GM18519 (cell line): ENCODE measurements around the gene GPR158.

Experiments
- ATAC-seq: cut with Tn5 transposase; IDR thresholded peaks from one replicate; pipeline ENCODE4 v1.9.1; 2021; ENCODE audit warnings: mild to moderate bottlenecking, moderate library complexity; ENCODE audit not compliant: unreplicated experiment, low FRiP score

The GPR158 gene

GRCh38 chr10:25198151-25198550, 23.4 kb downstream of the GPR158 start:
- ATAC-seq, result no peak

- ATAC-seq, result no peak
Measured at GRCh38 chr10:25206693-25207414, 32.1 kb downstream of the GPR158 start.

- ATAC-seq, result no peak
Measured at GRCh38 chr10:25209618-25210017, 34.8 kb downstream of the GPR158 start.

DNA sequence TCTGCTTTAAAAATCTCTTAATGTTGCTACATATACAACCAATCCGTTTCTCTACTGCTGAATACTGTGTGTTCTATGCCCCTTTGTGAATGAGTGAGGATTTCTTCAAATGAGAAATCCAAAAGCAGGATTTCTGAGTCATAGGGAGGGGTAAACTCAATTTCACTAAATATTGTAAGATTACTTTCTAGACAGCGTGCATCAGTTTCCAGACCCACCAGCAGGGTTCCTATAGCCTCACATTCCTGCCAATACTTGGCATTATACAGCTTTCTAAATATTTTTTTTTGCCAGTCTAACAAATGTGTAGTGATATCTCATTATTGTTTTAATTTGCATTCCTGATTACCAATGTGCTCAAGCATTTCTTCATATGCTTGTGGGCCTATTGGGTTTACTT, 35.5 kb downstream of the GPR158 start:
- ATAC-seq, result no peak

GRCh38 chr10:25220156-25220555, 45.4 kb downstream of the GPR158 start:
- no peak for ATAC-seq

DNA sequence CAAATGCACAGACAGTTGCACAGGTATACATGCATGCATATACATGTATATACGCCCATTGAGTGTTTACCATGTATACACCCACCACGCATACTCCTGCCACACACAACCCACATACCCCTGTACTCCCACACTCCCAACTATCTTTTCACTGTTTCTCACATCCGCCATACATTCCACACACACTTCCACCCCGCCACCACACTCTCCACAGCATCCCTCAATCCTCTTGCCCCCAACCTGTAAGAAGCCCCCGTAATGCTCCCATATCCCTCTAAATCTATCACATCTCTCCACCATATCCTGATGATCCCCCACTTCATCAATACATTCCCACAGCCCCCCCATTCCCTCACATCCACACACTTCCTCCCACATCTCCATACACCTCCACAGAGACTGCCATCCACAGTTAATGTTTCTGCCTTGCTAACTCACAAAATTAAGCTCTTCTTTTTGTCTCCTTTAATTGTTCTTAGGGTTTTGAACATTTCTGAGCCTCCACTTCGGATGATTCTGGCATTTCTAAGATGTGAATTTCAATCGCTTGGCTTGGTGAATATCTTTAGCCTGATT, 47.4 kb downstream of the GPR158 start:
- no peak for ATAC-seq

GRCh38 chr10:25226775-25227682, 52.2 kb downstream of the GPR158 start:
- ATAC-seq, result peak; percentile 46

- no peak for ATAC-seq
Measured at GRCh38 chr10:25231751-25232150, 57.0 kb downstream of the GPR158 start.

DNA sequence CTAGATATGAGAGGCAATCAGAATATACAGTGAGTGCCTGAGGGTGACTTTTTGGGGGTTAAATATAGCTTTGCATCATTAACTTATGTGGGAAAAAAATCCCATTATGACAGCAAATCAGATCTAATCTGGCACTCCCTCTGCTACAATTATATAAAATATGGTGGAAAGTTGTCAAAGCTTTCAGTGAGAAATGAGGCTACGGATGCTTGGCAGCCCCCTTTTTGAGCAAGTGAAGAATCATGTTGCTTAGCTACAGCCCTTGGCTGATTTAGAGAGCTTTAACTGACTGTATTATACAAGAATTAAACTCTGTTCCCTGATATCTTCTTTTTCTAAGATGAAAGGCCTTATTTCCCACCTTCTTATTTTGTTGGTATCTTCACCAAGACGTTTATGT, 57.4 kb downstream of the GPR158 start:
- ATAC-seq, result no peak

DNA sequence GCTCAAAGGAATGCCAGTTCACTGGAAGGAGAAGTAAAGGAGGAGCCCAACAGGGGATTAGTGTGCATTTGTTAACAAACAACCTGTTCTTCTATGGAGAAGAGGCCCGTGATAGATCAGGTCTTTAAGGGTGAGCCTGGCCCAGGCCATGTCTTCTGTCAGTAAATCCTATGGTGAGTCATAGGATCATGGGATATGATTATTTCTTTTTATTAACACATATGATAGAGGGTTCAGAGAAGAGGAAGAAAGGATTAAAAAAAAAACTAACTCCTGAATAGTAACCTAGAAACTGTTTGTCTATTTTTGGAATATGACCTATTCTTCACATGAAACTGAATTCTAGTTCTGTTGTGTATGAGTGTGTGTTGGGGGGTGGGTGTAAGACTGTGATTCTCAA, 70.4 kb downstream of the GPR158 start:
- no peak for ATAC-seq

DNA sequence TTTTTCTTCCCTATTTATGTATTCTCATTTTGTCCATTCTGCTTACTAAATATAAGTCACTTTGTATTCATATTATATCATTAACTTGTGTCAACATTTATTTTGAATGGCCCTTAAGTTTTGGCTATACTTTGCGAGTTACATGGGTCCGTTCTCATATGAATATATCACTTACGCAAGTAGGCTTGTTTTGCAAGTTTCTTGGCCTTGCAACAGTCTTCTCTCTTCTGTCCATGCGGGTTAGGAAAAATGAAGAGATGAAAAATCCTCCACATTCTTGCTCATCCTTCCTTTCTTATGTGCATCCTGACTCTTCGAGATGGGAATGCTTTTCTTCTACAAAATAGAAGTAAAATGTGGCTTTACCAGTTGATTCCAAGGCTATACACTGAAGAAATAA, 82.8 kb downstream of the GPR158 start:
- ATAC-seq, result no peak

DNA sequence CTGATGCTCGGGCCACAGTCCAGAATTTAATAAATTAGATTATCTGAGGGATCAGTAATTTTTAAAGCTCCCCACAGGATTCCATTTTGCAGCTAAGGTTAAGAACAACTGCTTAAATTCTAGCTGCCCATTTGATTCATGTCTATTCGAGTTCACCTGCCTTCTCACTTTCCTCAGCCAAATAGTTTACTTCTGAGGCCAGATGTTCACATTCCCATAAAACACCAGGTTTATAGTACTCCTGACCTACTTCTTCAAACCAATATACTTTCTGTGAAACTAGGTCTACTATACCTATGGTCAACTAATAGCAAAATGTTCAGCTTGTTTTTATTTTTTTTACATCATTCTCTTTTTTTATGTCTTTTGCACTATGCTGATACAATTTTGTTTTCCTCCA, 86.3 kb downstream of the GPR158 start:
- no peak for ATAC-seq

DNA sequence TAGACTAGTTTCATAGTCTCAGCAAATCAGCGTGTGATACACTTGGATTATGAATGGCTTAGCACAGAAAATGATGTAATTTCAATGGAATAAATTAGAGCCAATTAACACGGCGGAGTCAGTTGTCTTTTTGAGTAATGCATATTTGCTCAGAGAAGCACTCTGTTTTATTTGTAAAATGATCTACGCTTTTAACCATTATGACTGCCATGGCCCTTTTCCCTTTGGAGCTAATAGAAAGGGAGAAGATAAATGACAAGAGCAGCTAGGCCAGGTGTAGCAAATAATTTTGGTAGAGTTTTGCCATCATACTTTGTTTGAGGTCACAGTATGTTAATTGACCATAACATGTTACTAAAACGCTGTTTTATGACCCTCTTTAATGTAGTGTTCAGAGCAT, 86.8 kb downstream of the GPR158 start:
- ATAC-seq, result no peak

DNA sequence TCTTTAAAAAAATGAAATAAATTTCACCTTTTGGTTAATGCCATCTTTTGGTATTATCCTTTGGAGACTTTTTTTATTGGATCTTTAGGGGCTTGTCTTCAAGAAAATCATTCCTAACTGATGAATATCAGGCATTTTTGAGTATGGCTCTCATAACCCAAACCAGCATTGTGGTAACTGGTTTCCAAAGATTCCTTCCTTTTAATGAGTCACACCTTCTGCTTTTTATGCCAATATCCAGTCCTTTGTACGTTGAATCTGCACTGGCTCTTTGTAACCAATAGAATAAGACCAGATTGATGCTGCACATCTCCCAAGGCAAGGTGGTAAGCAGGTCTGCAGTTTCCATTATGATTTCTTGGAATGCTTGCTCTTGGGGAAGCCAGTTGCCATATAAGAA, 89.1 kb downstream of the GPR158 start:
- no peak for ATAC-seq

DNA sequence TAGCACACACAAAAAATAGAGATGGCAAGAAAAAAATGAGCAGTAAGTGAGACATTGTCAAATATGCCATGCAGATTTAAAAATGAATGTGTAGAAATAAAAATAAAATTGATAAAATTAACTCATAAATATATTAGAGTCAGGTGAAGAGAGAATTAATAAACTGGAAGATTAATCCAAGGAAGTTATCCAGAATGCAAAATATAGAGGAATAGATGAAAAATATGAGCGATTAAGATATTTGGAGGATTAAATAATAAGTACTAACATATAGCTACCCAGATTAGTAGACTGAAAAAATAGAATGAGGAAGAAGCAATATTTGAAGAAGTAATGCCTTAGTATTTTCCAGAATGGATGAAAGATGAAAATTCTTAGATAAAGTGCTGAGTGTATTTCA, 103.4 kb downstream of the GPR158 start:
- ATAC-seq, result no peak

DNA sequence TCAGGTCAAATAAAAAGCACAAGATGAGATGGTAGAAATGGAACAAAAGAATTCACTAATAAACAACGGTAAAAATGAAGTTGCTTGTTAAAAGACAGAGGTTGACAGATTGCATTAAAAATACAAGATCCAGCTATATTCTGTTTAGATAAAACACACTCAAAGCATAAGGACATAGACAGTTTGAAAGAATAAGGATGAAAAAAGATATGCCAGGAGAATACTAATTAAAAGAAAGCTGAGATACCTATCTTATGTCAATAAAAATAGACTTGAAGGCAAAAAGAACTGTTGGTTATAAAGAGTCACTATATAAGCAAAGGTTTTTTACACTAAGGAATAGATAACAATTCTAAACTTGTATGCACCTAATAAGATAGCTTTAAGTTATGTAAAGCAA, 105.3 kb downstream of the GPR158 start:
- ATAC-seq, result no peak

DNA sequence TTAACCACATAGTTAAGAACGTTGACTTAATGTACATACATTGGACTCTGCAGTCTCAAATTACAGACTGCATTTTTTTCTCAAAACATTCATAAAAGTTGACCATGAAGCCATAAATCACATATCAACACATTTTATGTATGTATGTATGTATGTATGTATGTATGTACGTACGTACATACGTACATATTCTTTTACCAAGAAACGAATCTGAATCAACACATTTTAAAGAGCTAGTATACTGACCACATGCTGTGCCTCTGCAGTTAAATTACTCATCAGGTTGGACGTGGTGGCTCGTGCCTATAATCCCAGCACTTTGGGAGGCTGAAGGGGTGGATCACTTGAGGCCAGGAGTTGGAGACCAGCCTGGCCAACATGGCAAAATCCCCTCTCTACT, 105.8 kb downstream of the GPR158 start:
- no peak for ATAC-seq

- ATAC-seq, result no peak
Measured at GRCh38 chr10:25285809-25286208, 111.0 kb downstream of the GPR158 start.

- no peak for ATAC-seq
Measured at GRCh38 chr10:25288181-25288580, 113.4 kb downstream of the GPR158 start.

DNA sequence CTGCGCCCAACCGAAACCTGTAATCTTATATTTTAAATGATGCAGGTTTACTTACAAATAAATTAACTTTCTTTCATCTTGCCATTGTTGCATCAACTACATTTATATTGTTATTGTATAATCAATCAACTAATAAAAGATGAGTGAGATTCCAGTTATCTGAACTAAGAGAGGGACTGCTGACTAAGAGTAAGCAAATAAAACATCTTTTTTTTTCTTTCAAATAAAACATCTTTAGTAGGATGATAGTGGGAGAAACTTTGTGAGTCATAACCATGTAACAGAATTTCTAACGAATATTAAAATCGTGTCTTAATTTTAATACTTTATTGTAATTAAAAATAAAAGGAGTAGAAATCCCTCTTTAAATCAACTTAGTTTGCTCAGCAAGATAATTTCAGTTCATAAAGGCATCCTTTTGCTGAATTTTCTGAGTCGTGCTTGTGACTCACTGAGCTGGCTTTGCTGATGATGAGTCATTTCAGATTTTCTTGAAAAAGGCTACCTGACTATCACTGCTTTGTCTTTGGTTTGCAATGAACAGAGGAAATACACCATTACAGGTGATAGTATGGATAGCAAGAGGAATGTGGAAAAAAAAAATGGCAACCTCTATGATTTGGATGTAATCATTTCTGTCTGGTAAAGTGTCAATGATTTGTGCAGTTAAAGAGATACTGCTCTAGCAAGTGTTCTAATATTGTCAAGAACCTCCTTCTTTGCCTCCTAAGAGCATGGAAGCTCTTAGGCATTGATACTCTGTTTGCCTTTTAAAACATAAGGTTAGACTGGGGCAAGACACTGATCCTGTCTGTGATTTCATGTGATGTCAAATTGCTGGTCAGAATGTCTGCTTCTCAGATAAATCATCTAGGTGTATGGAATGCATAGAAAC, 119.5 kb downstream of the GPR158 start:
- no peak for ATAC-seq

DNA sequence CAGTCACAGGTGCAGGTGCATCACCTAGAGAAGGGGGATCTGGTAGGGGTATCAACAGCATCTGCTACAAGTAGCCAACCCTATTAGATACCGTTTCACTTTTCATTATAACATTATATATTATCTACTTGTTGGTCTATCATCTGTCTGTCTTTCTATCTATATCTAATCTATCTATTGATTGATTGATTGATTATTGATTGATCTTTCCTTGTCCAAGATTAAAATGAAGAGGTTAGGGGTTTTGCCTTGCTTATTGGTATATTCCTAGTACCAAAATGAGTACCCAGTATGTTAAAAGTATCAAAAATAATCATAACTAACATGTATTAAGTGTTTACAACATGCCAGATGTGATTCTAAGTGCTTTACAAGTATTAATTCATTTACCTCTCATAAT, 121.5 kb downstream of the GPR158 start:
- ATAC-seq, result no peak
